ENCODE measurements around the gene LPP. TPM values are rescaled to one million over a fixed set of nuclear protein-coding genes. Genes with fewer than 3 reads are reported as not detected.

The LPP gene
- total RNA-seq, 4 donors from 2014 or later: 56.0 to 65.7 (median 58.1) TPM

- Histone ChIP-seq H3K4me1 (peaks cover 29 to 41% of the 10 kb centered on the region in 2 donors), H3K27me3 (no peaks in the 10 kb centered on the region), H3K27ac (no peak overlapping the region), H3K36me3 (no peaks in the 10 kb centered on the region), H3K9me3 (no peaks in the 10 kb centered on the region), H3K4me3 (no peak overlapping the region)
- TF ChIP-seq CTCF (IDR thresholded peaks at IDR 0.05 in 4 of 5, conservative IDR thresholded peaks at IDR 0.05 in 1 of 5) (no peak), POLR2A (IDR thresholded peaks at IDR 0.05) (no peak)
- in situ Hi-C loops (cut with MboI; ENCODE audit: low sequenced_read_pairs in 4 of 4) (loop anchor here in 3 of 4 donors (25.0 kb wide), 1 partner anchor 838 kb away; the partner anchor contains the start of gene BCL6 (in 3 of the 3)), intact Hi-C loops (cut with DNase I; ENCODE audit: low total_unique reads) (no loop called here)
- ATAC-seq (no peak), DNase-seq (no peak)
These were observed 420.9 kb downstream of the LPP start for GRCh38 chr3:188574885-188575284.

- no peak overlapping the region for H3K27ac ChIP-seq
- H3K36me3 ChIP-seq: no peaks in the 10 kb centered on the region
- in situ Hi-C loops (cut with MboI; ENCODE audit: low sequenced_read_pairs in 4 of 4): loop anchor here in 2 of 4 donors (25.0 kb wide), 1 partner anchor 838 kb away; the partner anchor contains the start of gene BCL6 (in 2 of the 2)
- TF ChIP-seq CTCF (IDR thresholded peaks at IDR 0.05 in 4 of 5, conservative IDR thresholded peaks at IDR 0.05 in 1 of 5) (no peak), POLR2A (IDR thresholded peaks at IDR 0.05) (no peak)
- peaks cover 24 to 37% of the 10 kb centered on the region in 2 donors for H3K4me1 ChIP-seq
- no peaks in the 10 kb centered on the region for H3K9me3 ChIP-seq
- no peak overlapping the region for H3K4me3 ChIP-seq
- ATAC-seq (no peak), DNase-seq (no peak)
- intact Hi-C loops (cut with DNase I; ENCODE audit: low total_unique reads): no loop called here
- H3K27me3 ChIP-seq: no peaks in the 10 kb centered on the region
These were observed 421.5 kb downstream of the LPP start for GRCh38 chr3:188575501-188575900.

- no peak for DNase-seq
- intact Hi-C loops (cut with DNase I; ENCODE audit: low total_unique reads): no loop called here
- peaks cover 24 to 27% of the 10 kb centered on the region in 2 donors for H3K4me1 ChIP-seq
- no peaks in the 10 kb centered on the region for H3K36me3 ChIP-seq
- H3K27ac ChIP-seq: peak overlapping the region in 1 of 4 donors; percentile 66
- no peak for TF ChIP-seq POLR2A (IDR thresholded peaks at IDR 0.05)
- no peaks in the 10 kb centered on the region for H3K9me3 ChIP-seq
- no peak for ATAC-seq
- in situ Hi-C loops (cut with MboI; ENCODE audit: low sequenced_read_pairs in 4 of 4): loop anchor here in 2 of 4 donors (25.0 kb wide), 1 partner anchor 840 kb away; the partner anchor contains the start of gene BCL6 (in 2 of the 2)
- H3K27me3 ChIP-seq: no peaks in the 10 kb centered on the region
- H3K4me3 ChIP-seq: no peak overlapping the region
These were observed 423.6 kb downstream of the LPP start for GRCh38 chr3:188577539-188577938.

- peaks cover 22 to 28% of the 10 kb centered on the region in 2 donors for H3K4me1 ChIP-seq
These were observed 424.8 kb downstream of the LPP start for GRCh38 chr3:188578576-188579363.

More at GRCh38 chr3:188578576-188579363, 424.8 kb downstream of the LPP start:
- Histone ChIP-seq H3K27ac (peak overlapping the region; percentile 10 to 66 (median 46)), H3K36me3 (no peaks in the 10 kb centered on the region), H3K4me3 (no peak overlapping the region), H3K27me3 (no peaks in the 10 kb centered on the region), H3K9me3 (no peaks in the 10 kb centered on the region)
- DNase-seq: peak; percentile 49 to 77
- TF ChIP-seq POLR2A (IDR thresholded peaks at IDR 0.05): no peak
- TF ChIP-seq CTCF (IDR thresholded peaks at IDR 0.05 in 4 of 5, conservative IDR thresholded peaks at IDR 0.05 in 1 of 5): no peak
- in situ Hi-C loops (cut with MboI; ENCODE audit: low sequenced_read_pairs in 4 of 4) (loop anchor here in 2 of 4 donors (25.0 kb wide), 1 partner anchor 841 kb away; the partner anchor contains the start of gene BCL6 (in 2 of the 2)), intact Hi-C loops (cut with DNase I; ENCODE audit: low total_unique reads) (no loop called here)
- peak; percentile 82 to 86 for ATAC-seq

All from gastrocnemius medialis (tissue), 4 donors.